IMR-90 (cell line): ENCODE data around the gene LINS1. TPM values are rescaled to one million over a fixed set of nuclear protein-coding genes. Genes with fewer than 3 reads are reported as not detected.

Experiments used
- ATAC-seq: fragments of 200-7000 bp; cut with Tn5 transposase; 2 replicates; pipeline ENCODE4 v1.9.1; 2020; ENCODE audit warnings: low read depth, mild to moderate bottlenecking, moderate library complexity
- BruUV-seq: library from RNA; stranded (reverse); fragments of 400-500 nt; replicated peaks from 2 replicates; lab custom pipeline; 2021; lab: Mats Ljungman, UMichigan
- CTCF ChIA-PET: fragments of 300-600 bp; formaldehyde crosslinking; extraction: SDS; loops from one replicate; lab custom pipeline; 2021; ENCODE audit warnings: antibody characterized with exemption; lab: Yijun Ruan, JAX
- POLR2A ChIA-PET: fragments of 300-600 bp; sonication (Branson Sonifier 250); formaldehyde crosslinking; loops from one replicate; lab custom pipeline; 2022; ENCODE audit warnings: antibody characterized with exemption; ENCODE audit not compliant: unreplicated experiment; lab: Charles Lee
- DNase-seq: peaks from one replicate; pipeline ENCODE4 v3.0.0; 2013
- H2AFZ ChIP-seq: replicated peaks from 2 replicates; pipeline ENCODE3; 2013; ENCODE audit warnings: low read length, mild to moderate bottlenecking; ENCODE audit not compliant: poor library complexity
- H2AK5ac ChIP-seq: 2 replicates; pipeline ENCODE4 v1.6.1; 2013; ENCODE audit warnings: low read depth, low read length, inconsistent platforms
- H2AK9ac ChIP-seq: replicated peaks from 2 replicates; pipeline ENCODE3; 2013; ENCODE audit warnings: mild to moderate bottlenecking, low read depth, low read length, moderate library complexity; ENCODE audit not compliant: poor library complexity
- H2BK120ac ChIP-seq: 2 replicates; pipeline ENCODE4 v1.6.1; 2013; ENCODE audit warnings: low read depth, low read length, inconsistent platforms
- H2BK15ac ChIP-seq: 3 replicates; pipeline ENCODE4 v1.6.1; 2013; ENCODE audit warnings: low read depth, low read length, inconsistent platforms
- H2BK20ac ChIP-seq: 2 replicates; pipeline ENCODE4 v1.6.1; 2013; ENCODE audit warnings: low read depth, mild to moderate bottlenecking, inconsistent platforms, low read length, moderate library complexity
- H2BK5ac ChIP-seq: 2 replicates; pipeline ENCODE4 v1.6.1; 2013; ENCODE audit warnings: mild to moderate bottlenecking, low read depth, low read length, inconsistent platforms; ENCODE audit not compliant: poor library complexity, severe bottlenecking
- H3K14ac ChIP-seq: replicated peaks from 2 replicates; pipeline ENCODE4 v1.6.1; 2013; ENCODE audit warnings: low read depth, low read length, inconsistent platforms
- H3K18ac ChIP-seq: 2 replicates; pipeline ENCODE4 v1.6.1; 2013; ENCODE audit warnings: low read depth, low read length, control low read depth
- H3K23ac ChIP-seq: 2 replicates; pipeline ENCODE4 v1.6.1; 2013; ENCODE audit warnings: low read depth, low read length, inconsistent platforms
- H3K27ac ChIP-seq: 2 replicates; pipeline ENCODE4 v1.5.1; 2013; ENCODE audit warnings: mild to moderate bottlenecking, control low read depth, low read length; ENCODE audit not compliant: insufficient read depth
- H3K27me3 ChIP-seq: 2 replicates; pipeline ENCODE4 v1.6.1; 2013; ENCODE audit warnings: low read length; ENCODE audit not compliant: control insufficient read depth, insufficient read depth
- H3K36me3 ChIP-seq: 2 replicates; pipeline ENCODE4 v1.6.1; 2013; ENCODE audit warnings: low read length, mixed read lengths; ENCODE audit not compliant: control insufficient read depth, insufficient read depth
- H3K4ac ChIP-seq: 2 replicates; pipeline ENCODE4 v1.6.1; 2013; ENCODE audit warnings: low read depth, low read length, inconsistent platforms
- H3K4me1 ChIP-seq: 2 replicates; pipeline ENCODE4 v1.6.1; 2013; ENCODE audit warnings: low read length, mixed read lengths; ENCODE audit not compliant: control insufficient read depth, insufficient read depth
- H3K4me2 ChIP-seq: 2 replicates; pipeline ENCODE4 v1.6.1; 2013; ENCODE audit warnings: low read depth, mild to moderate bottlenecking, control low read depth, low read length, moderate library complexity
- H3K4me3 ChIP-seq: 2 replicates; pipeline ENCODE4 v1.5.1; 2013; ENCODE audit warnings: low read depth, mild to moderate bottlenecking, control low read depth, low read length, moderate library complexity; ENCODE audit not compliant: insufficient read depth
- H3K56ac ChIP-seq: 2 replicates; pipeline ENCODE4 v1.6.1; 2013; ENCODE audit warnings: low read length, inconsistent platforms; ENCODE audit not compliant: insufficient read depth; ENCODE audit errors: extremely low read depth
- H3K79me1 ChIP-seq, 2 experiments: 2 replicates each; pipeline ENCODE4 v1.6.1; 2013; ENCODE audit warnings: low read length in 2 of 2, inconsistent platforms in 1 of 2, low read depth in 1 of 2
- H3K9ac ChIP-seq: 2 replicates; pipeline ENCODE4 v1.6.1; 2013; ENCODE audit warnings: low read depth, low read length, control low read depth
- H3K9me1 ChIP-seq: 2 replicates; pipeline ENCODE4 v1.6.1; 2013; ENCODE audit warnings: low read length, inconsistent platforms; ENCODE audit not compliant: insufficient read depth
- H3K9me3 ChIP-seq: 2 replicates; pipeline ENCODE4 v1.6.1; 2013; ENCODE audit warnings: low read length; ENCODE audit not compliant: control insufficient read depth, insufficient read depth
- H4K20me1 ChIP-seq: 2 replicates; pipeline ENCODE4 v1.6.1; 2013; ENCODE audit warnings: low read length, inconsistent platforms; ENCODE audit not compliant: insufficient read depth
- H4K5ac ChIP-seq: 2 replicates; pipeline ENCODE4 v1.6.1; 2013; ENCODE audit warnings: mild to moderate bottlenecking, low read depth, low read length, control low read depth
- H4K8ac ChIP-seq, 2 experiments: 2 replicates each; pipeline ENCODE4 v1.6.1; 2013; ENCODE audit warnings: low read depth in 2 of 2, low read length in 2 of 2, control low read depth in 1 of 2, inconsistent platforms in 1 of 2
- H4K91ac ChIP-seq: 2 replicates; pipeline ENCODE4 v1.6.1; 2013; ENCODE audit warnings: low read depth, low read length, inconsistent platforms; ENCODE audit not compliant: insufficient read depth
- BHLHE40 ChIP-seq: fragments of 150-350 bp; IDR thresholded peaks from 2 replicates; pipeline ENCODE4 v1.6.1; 2016; ENCODE audit warnings: mild to moderate bottlenecking, low read depth, low read length
- CEBPB ChIP-seq: IDR thresholded peaks from 2 replicates; pipeline ENCODE4 v1.6.1; 2012; ENCODE audit warnings: low read depth, low read length, improper control_type of control experiment
- CHD1 ChIP-seq: IDR thresholded peaks from 2 replicates; pipeline ENCODE4 v1.6.1; 2012; ENCODE audit warnings: low read depth, low read length, improper control_type of control experiment
- CTCF ChIP-seq: conservative IDR thresholded peaks from 2 replicates; pipeline ENCODE4 v1.5.1; 2012; ENCODE audit warnings: mild to moderate bottlenecking, low read depth, low read length, improper control_type of control experiment
- ELK1 ChIP-seq: fragments of 150-350 bp; IDR thresholded peaks from 2 replicates; pipeline ENCODE4 v1.6.1; 2016; ENCODE audit warnings: low read depth, mild to moderate bottlenecking, low read length, moderate library complexity, borderline replicate concordance
- FOS ChIP-seq: fragments of 150-350 bp; IDR thresholded peaks from 2 replicates; pipeline ENCODE4 v1.6.1; 2016; ENCODE audit warnings: low read depth, low read length
- MAFK ChIP-seq: IDR thresholded peaks from 2 replicates; pipeline ENCODE4 v1.6.1; 2012; ENCODE audit warnings: low read depth, low read length, improper control_type of control experiment
- MAZ ChIP-seq: IDR thresholded peaks from 2 replicates; pipeline ENCODE4 v1.6.1; 2012; ENCODE audit warnings: low read depth, mild to moderate bottlenecking, low read length, improper control_type of control experiment, moderate library complexity, borderline replicate concordance
- MXI1 ChIP-seq: IDR thresholded peaks from 2 replicates; pipeline ENCODE4 v1.6.1; 2012; ENCODE audit warnings: low read depth, mild to moderate bottlenecking, low read length, moderate library complexity, borderline replicate concordance
- NFE2L2 ChIP-seq: fragments of 150-350 bp; IDR thresholded peaks from 2 replicates; pipeline ENCODE4 v1.6.1; 2016; ENCODE audit warnings: low read depth, mild to moderate bottlenecking, low read length
- POLR2A ChIP-seq: IDR thresholded peaks from 2 replicates; pipeline ENCODE4 v1.6.1; 2012; ENCODE audit warnings: mild to moderate bottlenecking, low read depth, low read length
- RAD21 ChIP-seq: IDR thresholded peaks from 2 replicates; pipeline ENCODE4 v1.6.1; 2012; ENCODE audit warnings: low read length, improper control_type of control experiment
- RCOR1 ChIP-seq: IDR thresholded peaks from 2 replicates; pipeline ENCODE4 v1.6.1; 2012; ENCODE audit warnings: mild to moderate bottlenecking, low read length, improper control_type of control experiment; ENCODE audit not compliant: insufficient replicate concordance
- RFX5 ChIP-seq: IDR thresholded peaks from 2 replicates; pipeline ENCODE4 v1.8.0; 2012; ENCODE audit warnings: low read depth, mild to moderate bottlenecking, low read length, moderate library complexity
- SMC3 ChIP-seq: fragments of 150-350 bp; IDR thresholded peaks from 2 replicates; pipeline ENCODE4 v1.6.1; 2016; ENCODE audit warnings: low read depth, mild to moderate bottlenecking, antibody characterized with exemption, low read length, moderate library complexity
- USF2 ChIP-seq: fragments of 150-350 bp; IDR thresholded peaks from 2 replicates; pipeline ENCODE4 v1.6.1; 2017; ENCODE audit warnings: mild to moderate bottlenecking, antibody characterized with exemption, low read length, low read depth
- WGBS, 2 experiments: methylation state at CpG; one replicate each; pipeline versions ENCODE4 v1.1.5 to v1.1.7; 2013; ENCODE audit warnings: missing lambda C conversion rate in 2 of 2; ENCODE audit not compliant: insufficient read length in 1 of 2; ENCODE audit errors: extremely low coverage in 2 of 2; 5-methylcytosine and 5-hydroxymethylcytosine counted together
- dilution Hi-C: fragments of 300-500 bp; cut with HindIII; formaldehyde crosslinking; loops from one replicate; pipeline ENCODE4 v1.14.3; 2018; ENCODE audit warnings: low sequenced_read_pairs; ENCODE audit not compliant: unreplicated experiment
- in situ Hi-C: fragments of 300-500 bp; cut with MboI; formaldehyde crosslinking; loops from 3 replicates; pipeline ENCODE4 v1.14.3; 2019; ENCODE audit warnings: low sequenced_read_pairs, inconsistent platforms, mixed read lengths
- intact Hi-C: fragments of 100-400 bp; cut with micrococcal nuclease; formaldehyde crosslinking; loops from 2 replicates; pipeline ENCODE4 v1.10.0; 2022
- polyA plus RNA-seq, 3 experiments: library from polyadenylated mRNA; depleted of rRNA; stranded (reverse); fragments of >200 nt; gene quantifications; 2 replicates each; pipeline ENCODE4 v1.2.3, GENCODE V29; 2012; ENCODE audit warnings: low replicate concordance in 1 of 3
- total RNA-seq: library from RNA; depleted of rRNA; stranded (reverse); fragments of >200 nt; gene quantifications from 2 replicates; pipeline ENCODE4 v1.2.3, GENCODE V29; 2012

The LINS1 gene
- total and polyA plus RNA-seq, 2 of the 4 experiments (the other 2 are of a cell fraction), result 6.9 to 10.6 TPM

GRCh38 chr15:100612539-100612938 lies 10.6 kb upstream of the LINS1 start:
- H3K4ac ChIP-seq, result no peak overlapping the region
- H2BK20ac ChIP-seq, result no peak overlapping the region
- H2AK5ac ChIP-seq, result no peak overlapping the region
- DNase-seq (no peak), ATAC-seq (no peak)
- H3K9me1 ChIP-seq, result peaks cover 3% of the 10 kb centered on the region
- no peak overlapping the region for H2BK5ac ChIP-seq
- no peak overlapping the region for H4K8ac ChIP-seq
- H3K79me1 ChIP-seq, result peaks cover 17 to 23% of the 10 kb centered on the region in 2 experiments
- no peak overlapping the region for H2BK15ac ChIP-seq
- peaks cover 25% of the 10 kb centered on the region for H3K36me3 ChIP-seq
- intact Hi-C loops, result no loop called here
- in situ Hi-C loops, result no loop called here
- BruUV-seq, result no TSS peak
- no peak overlapping the region for H3K27ac ChIP-seq
- H2AFZ ChIP-seq, result no peak overlapping the region
- no peak overlapping the region for H4K5ac ChIP-seq
- no peak overlapping the region for H3K9ac ChIP-seq
- dilution Hi-C loops, result no loop called here
- H3K23ac ChIP-seq, result no peak overlapping the region
- H2BK120ac ChIP-seq, result no peak overlapping the region
- no peak overlapping the region for H2AK9ac ChIP-seq
- no peak overlapping the region for H3K4me2 ChIP-seq
- no peak overlapping the region for H3K4me3 ChIP-seq
- POLR2A ChIA-PET, result no interaction called here
- TF ChIP-seq ELK1, result no peak
- no peak for TF ChIP-seq SMC3
- no peak for TF ChIP-seq POLR2A
- TF ChIP-seq USF2, result no peak
- TF ChIP-seq RFX5, result no peak
- no peak for TF ChIP-seq RCOR1
- no peak for TF ChIP-seq BHLHE40
- TF ChIP-seq MAZ, result no peak
- TF ChIP-seq NFE2L2, result no peak
- no peak for TF ChIP-seq RAD21
- no peak for TF ChIP-seq MAFK
- no peak for TF ChIP-seq CHD1
- no peak for TF ChIP-seq CEBPB
- TF ChIP-seq CTCF, result no peak
- no peak for TF ChIP-seq MXI1
- no peak for TF ChIP-seq FOS
- CTCF ChIA-PET, result no interaction called here
- H3K4me1 ChIP-seq, result no peaks in the 10 kb centered on the region
- WGBS, 2 experiments, result no CpG with 5 or more reads among the region's 2 CpGs
- no peak overlapping the region for H4K91ac ChIP-seq
- no peak overlapping the region for H3K14ac ChIP-seq
- no peak overlapping the region for H3K18ac ChIP-seq
- H3K56ac ChIP-seq, result no peak overlapping the region
- H3K27me3 ChIP-seq, result no peaks in the 10 kb centered on the region
- no peaks in the 10 kb centered on the region for H3K9me3 ChIP-seq
- peaks cover 15% of the 10 kb centered on the region for H4K20me1 ChIP-seq
